Measurements from ENCODE around the gene TRAK1.

TRAK1 gene

GRCh38 chr3:42166662-42167300 is 75.6 kb downstream of the TRAK1 start:
- no peak for TF ChIP-seq CTCF (IDR thresholded peaks at IDR 0.05; ENCODE audit: control insufficient read depth, insufficient read depth, low read depth, low read length, missing control alignments)
- H3K4me3 ChIP-seq (ENCODE audit: control insufficient read depth, low read depth, low read length), result no peak overlapping the region
- no peak for DNase-seq (ENCODE audit: low read depth)

GRCh38 chr3:42169579-42170120 is 78.5 kb downstream of the TRAK1 start:
- TF ChIP-seq CTCF (IDR thresholded peaks at IDR 0.05; ENCODE audit: control insufficient read depth, insufficient read depth, low read depth, low read length, missing control alignments), result no peak
- no peak for DNase-seq (ENCODE audit: low read depth)
- no peak overlapping the region for H3K4me3 ChIP-seq (ENCODE audit: control insufficient read depth, low read depth, low read length)

GRCh38 chr3:42172047-42172654 is 81.0 kb downstream of the TRAK1 start:
- no peak for TF ChIP-seq CTCF (IDR thresholded peaks at IDR 0.05; ENCODE audit: control insufficient read depth, insufficient read depth, low read depth, low read length, missing control alignments)
- H3K4me3 ChIP-seq (ENCODE audit: control insufficient read depth, low read depth, low read length), result no peak overlapping the region
- DNase-seq (ENCODE audit: low read depth), result no peak

GRCh38 chr3:42173307-42173706 is 82.2 kb downstream of the TRAK1 start:
- TF ChIP-seq CTCF (IDR thresholded peaks at IDR 0.05; ENCODE audit: control insufficient read depth, insufficient read depth, low read depth, low read length, missing control alignments), result no peak
- H3K4me3 ChIP-seq (ENCODE audit: control insufficient read depth, low read depth, low read length), result no peak overlapping the region
- no peak for DNase-seq (ENCODE audit: low read depth)

- DNase-seq (ENCODE audit: low read depth), result no peak
- no peak overlapping the region for H3K4me3 ChIP-seq (ENCODE audit: control insufficient read depth, low read depth, low read length)
- no peak for TF ChIP-seq CTCF (IDR thresholded peaks at IDR 0.05; ENCODE audit: control insufficient read depth, insufficient read depth, low read depth, low read length, missing control alignments)
Observed at GRCh38 chr3:42174679-42175385, 83.7 kb downstream of the TRAK1 start.

GRCh38 chr3:42175386-42176240 is 84.5 kb downstream of the TRAK1 start:
- TF ChIP-seq CTCF (IDR thresholded peaks at IDR 0.05; ENCODE audit: control insufficient read depth, insufficient read depth, low read depth, low read length, missing control alignments), result no peak
- DNase-seq (ENCODE audit: low read depth), result no peak
- H3K4me3 ChIP-seq (ENCODE audit: control insufficient read depth, low read depth, low read length), result no peak overlapping the region
